Measurements from ENCODE around the gene NCR1.
"Not testable (repeated sequence)": the region's sequence is repeated elsewhere in the genome, so short reads cannot be mapped to it uniquely, and the experiment has no call there.

Gene NCR1

GRCh38 chr19:54949412-54949811 lies 43.5 kb downstream of the NCR1 start:
- no peak for DNase-seq (ENCODE audit: extremely low read depth, low read depth)
- TF ChIP-seq, protein P1, sequence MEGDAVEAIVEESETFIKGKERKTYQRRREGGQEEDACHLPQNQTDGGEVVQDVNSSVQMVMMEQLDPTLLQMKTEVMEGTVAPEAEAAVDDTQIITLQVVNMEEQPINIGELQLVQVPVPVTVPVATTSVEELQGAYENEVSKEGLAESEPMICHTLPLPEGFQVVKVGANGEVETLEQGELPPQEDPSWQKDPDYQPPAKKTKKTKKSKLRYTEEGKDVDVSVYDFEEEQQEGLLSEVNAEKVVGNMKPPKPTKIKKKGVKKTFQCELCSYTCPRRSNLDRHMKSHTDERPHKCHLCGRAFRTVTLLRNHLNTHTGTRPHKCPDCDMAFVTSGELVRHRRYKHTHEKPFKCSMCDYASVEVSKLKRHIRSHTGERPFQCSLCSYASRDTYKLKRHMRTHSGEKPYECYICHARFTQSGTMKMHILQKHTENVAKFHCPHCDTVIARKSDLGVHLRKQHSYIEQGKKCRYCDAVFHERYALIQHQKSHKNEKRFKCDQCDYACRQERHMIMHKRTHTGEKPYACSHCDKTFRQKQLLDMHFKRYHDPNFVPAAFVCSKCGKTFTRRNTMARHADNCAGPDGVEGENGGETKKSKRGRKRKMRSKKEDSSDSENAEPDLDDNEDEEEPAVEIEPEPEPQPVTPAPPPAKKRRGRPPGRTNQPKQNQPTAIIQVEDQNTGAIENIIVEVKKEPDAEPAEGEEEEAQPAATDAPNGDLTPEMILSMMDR (IDR thresholded peaks at IDR 0.05; ENCODE audit: low read depth, low read length) = no peak

DNA sequence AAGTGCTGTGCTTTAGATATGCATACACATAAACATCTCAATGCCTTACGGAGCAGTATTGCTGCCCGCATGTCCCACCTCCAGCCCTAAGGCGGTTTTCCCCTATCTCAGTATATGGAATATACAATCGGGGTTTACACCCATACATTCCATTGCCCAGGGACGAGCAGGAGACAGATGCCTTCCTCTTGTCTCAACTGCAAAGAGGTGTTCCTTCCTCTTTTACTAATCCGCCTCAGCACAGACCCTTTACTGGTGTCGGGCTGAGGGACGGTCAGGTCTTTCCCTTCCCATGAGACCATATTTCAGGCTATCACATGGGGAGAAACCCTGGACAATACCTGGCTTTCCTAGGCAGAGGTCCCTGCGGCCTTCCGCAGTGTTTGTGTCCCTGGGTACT lies 44.6 kb downstream of the NCR1 start:
- DNase-seq (ENCODE audit: extremely low read depth, low read depth) = not testable (repeated sequence)

- TF ChIP-seq, protein P1 (IDR thresholded peaks at IDR 0.05; ENCODE audit: low read depth, low read length) = no peak
- DNase-seq (ENCODE audit: extremely low read depth, low read depth) = no peak
Observed at GRCh38 chr19:54952591-54953344, 46.8 kb downstream of the NCR1 start.

DNA sequence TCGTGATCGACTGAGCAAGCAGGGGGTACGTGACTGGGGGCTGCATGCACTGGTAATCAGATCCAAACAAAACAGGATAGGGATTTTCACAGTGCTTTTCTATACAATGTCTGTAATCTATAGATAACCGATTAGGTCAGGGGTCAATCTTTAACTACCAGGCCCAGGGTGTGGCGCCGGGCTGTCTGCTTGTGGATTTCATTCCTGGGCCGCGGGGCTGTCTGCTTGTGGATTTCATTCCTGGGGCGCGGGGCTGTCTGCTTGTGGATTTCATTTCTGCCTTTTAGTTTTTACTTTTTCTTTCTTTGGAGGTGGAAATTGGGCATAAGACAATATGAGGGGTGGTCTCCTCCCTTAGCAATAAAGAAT lies 47.4 kb downstream of the NCR1 start:
- DNase-seq (ENCODE audit: extremely low read depth, low read depth) = not testable (repeated sequence)

DNA sequence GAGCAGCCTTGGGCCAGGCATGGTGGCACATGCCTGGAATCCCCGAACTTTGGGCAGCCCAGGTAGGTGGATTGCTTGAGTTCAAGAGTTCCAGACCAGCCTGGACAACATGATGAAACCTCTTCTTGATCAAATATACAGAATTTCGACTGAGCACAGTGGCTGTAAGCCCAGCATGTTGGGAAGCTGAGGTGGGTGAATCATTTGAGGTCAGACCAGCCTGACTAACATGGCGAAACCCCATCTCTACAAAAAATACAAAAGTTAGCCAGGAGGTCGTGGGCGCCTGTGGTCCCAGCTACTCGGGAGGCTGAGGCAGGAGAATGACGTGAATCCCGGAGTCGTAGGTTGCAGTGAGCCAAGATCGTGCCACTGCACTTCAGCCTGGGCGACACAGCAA lies 49.4 kb downstream of the NCR1 start:
- TF ChIP-seq, protein P1 (IDR thresholded peaks at IDR 0.05; ENCODE audit: low read depth, low read length) = no peak
- DNase-seq (ENCODE audit: extremely low read depth, low read depth) = no peak

GRCh38 chr19:54959840-54960239 lies 53.9 kb downstream of the NCR1 start:
- TF ChIP-seq, protein P1 (IDR thresholded peaks at IDR 0.05; ENCODE audit: low read depth, low read length) = no peak
- DNase-seq (ENCODE audit: extremely low read depth, low read depth) = no peak
